Left renal pelvis (tissue), 4 donors: Measurements from ENCODE around the gene SLC11A1. TPM values are rescaled to one million over a fixed set of nuclear protein-coding genes. Genes with fewer than 3 reads are reported as not detected.

Experiments used
- DNase-seq, 4 donors: peaks; one replicate each; pipeline ENCODE4 v3.0.0-alpha.2; 2013; ENCODE audit warnings: low read depth in 4 of 4, low spot score in 3 of 4
- polyA plus RNA-seq, 4 donors: library from polyadenylated mRNA; unstranded; fragments of 120-200 nt; gene quantifications; one replicate each; pipeline ENCODE4 v1.2.1, GENCODE V29; 2013; ENCODE audit not compliant: insufficient read length in 4 of 4

Gene SLC11A1
- polyA plus RNA-seq, 4 donors, result 0.57 to 1.5 (median 1.0) TPM

- DNase-seq, result no peak
Measured at GRCh38 chr2:218431878-218432277, 49.8 kb downstream of the SLC11A1 start.

- DNase-seq, result no peak
Measured at GRCh38 chr2:218432676-218433365, 50.7 kb downstream of the SLC11A1 start.

- no peak for DNase-seq
Measured at GRCh38 chr2:218434456-218434855, 52.4 kb downstream of the SLC11A1 start.

GRCh38 chr2:218435003-218435982, 53.2 kb downstream of the SLC11A1 start:
- no peak for DNase-seq

GRCh38 chr2:218436992-218437391, 54.9 kb downstream of the SLC11A1 start:
- no peak for DNase-seq

GRCh38 chr2:218437969-218438368, 55.9 kb downstream of the SLC11A1 start:
- no peak for DNase-seq

- DNase-seq, result no peak
Measured at GRCh38 chr2:218438596-218438995, 56.5 kb downstream of the SLC11A1 start.

GRCh38 chr2:218444692-218445357, 62.8 kb downstream of the SLC11A1 start:
- DNase-seq, result no peak

- DNase-seq, result no peak
Measured at GRCh38 chr2:218445602-218446001, 63.5 kb downstream of the SLC11A1 start.

Other genes starting within 250 kb of the SLC11A1 start
- gene CXCR1, start 215.3 kb upstream of the SLC11A1 start, polyA plus RNA-seq, result under 1 TPM in 1 of 4 donors, not detected in 3; 0.55 TPM
- gene ARPC2, start 165.1 kb upstream of the SLC11A1 start, polyA plus RNA-seq, result 100 to 1,000 TPM; 216 to 275 (median 255) TPM
- 1 to 10 TPM; 1.6 to 2.8 (median 1.9) TPM for gene GPBAR1, start 121.3 kb upstream of the SLC11A1 start, polyA plus RNA-seq
- 100 to 1,000 TPM in 3 of 4 donors, 10 to 100 TPM in 1; 75.6 to 140 (median 117) TPM for gene AAMP, start 112.1 kb upstream of the SLC11A1 start, polyA plus RNA-seq
- gene PNKD, start 111.8 kb upstream of the SLC11A1 start, polyA plus RNA-seq, result 100 to 1,000 TPM in 2 of 4 donors, 10 to 100 TPM in 2; 46.5 to 127 (median 96.1) TPM
- gene TMBIM1, start 89.8 kb upstream of the SLC11A1 start, polyA plus RNA-seq, result 10 to 100 TPM; 72.2 to 94.0 (median 86.5) TPM
- gene CATIP, start 25.4 kb upstream of the SLC11A1 start, polyA plus RNA-seq, result 1 to 10 TPM in 3 of 4 donors, under 1 TPM in 1; 0.19 to 6.5 (median 4.9) TPM
- 100 to 1,000 TPM; 131 to 162 (median 132) TPM for gene CTDSP1, start 17.6 kb downstream of the SLC11A1 start, polyA plus RNA-seq
- 10 to 100 TPM in 3 of 4 donors, under 1 TPM in 1; 0.75 to 28.8 (median 19.5) TPM for gene VIL1, start 36.9 kb downstream of the SLC11A1 start, polyA plus RNA-seq
- 10 to 100 TPM; 13.8 to 18.6 (median 17.3) TPM for gene USP37, start 186.1 kb downstream of the SLC11A1 start, polyA plus RNA-seq
- 10 to 100 TPM; 44.2 to 62.8 (median 51.5) TPM for gene CNOT9, start 186.6 kb downstream of the SLC11A1 start, polyA plus RNA-seq
- 10 to 100 TPM in 2 of 4 donors, 1 to 10 TPM in 2; 7.4 to 11.8 (median 8.7) TPM for gene PLCD4, start 225.6 kb downstream of the SLC11A1 start, polyA plus RNA-seq